ENCODE results near the gene PSMD3.
"Not testable (repeated sequence)": the region's sequence is repeated elsewhere in the genome, so short reads cannot be mapped to it uniquely, and the experiment has no call there.

- TF ChIP-seq, protein P1, sequence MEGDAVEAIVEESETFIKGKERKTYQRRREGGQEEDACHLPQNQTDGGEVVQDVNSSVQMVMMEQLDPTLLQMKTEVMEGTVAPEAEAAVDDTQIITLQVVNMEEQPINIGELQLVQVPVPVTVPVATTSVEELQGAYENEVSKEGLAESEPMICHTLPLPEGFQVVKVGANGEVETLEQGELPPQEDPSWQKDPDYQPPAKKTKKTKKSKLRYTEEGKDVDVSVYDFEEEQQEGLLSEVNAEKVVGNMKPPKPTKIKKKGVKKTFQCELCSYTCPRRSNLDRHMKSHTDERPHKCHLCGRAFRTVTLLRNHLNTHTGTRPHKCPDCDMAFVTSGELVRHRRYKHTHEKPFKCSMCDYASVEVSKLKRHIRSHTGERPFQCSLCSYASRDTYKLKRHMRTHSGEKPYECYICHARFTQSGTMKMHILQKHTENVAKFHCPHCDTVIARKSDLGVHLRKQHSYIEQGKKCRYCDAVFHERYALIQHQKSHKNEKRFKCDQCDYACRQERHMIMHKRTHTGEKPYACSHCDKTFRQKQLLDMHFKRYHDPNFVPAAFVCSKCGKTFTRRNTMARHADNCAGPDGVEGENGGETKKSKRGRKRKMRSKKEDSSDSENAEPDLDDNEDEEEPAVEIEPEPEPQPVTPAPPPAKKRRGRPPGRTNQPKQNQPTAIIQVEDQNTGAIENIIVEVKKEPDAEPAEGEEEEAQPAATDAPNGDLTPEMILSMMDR (conservative IDR thresholded peaks at IDR 0.05; ENCODE audit: low read depth, low read length), result not testable (repeated sequence)
- not testable (repeated sequence) for TF ChIP-seq RAD21 (IDR thresholded peaks at IDR 0.05; ENCODE audit: low read length); MAFK (IDR thresholded peaks at IDR 0.05; ENCODE audit: low read depth, low read length); POLR2A (IDR thresholded peaks at IDR 0.05; ENCODE audit: low read depth, low read length); MAZ (IDR thresholded peaks at IDR 0.05; ENCODE audit: borderline replicate concordance, low read depth, low read length); CHD1 (IDR thresholded peaks at IDR 0.05; ENCODE audit: low read depth, low read length); CEBPB (IDR thresholded peaks at IDR 0.05; ENCODE audit: low read depth, low read length); MXI1 (IDR thresholded peaks at IDR 0.05; ENCODE audit: borderline replicate concordance, low read depth, low read length); SMC3 (IDR thresholded peaks at IDR 0.05; ENCODE audit: low read depth, low read length); FOS (IDR thresholded peaks at IDR 0.05; ENCODE audit: low read depth, low read length)
Observed at GRCh38 chr17:39948489-39948828, 32.1 kb upstream of the PSMD3 start.
